ENCODE measurements around the gene GPT2. TPM values are rescaled to one million over a fixed set of nuclear protein-coding genes. Genes with fewer than 3 reads are reported as not detected.

The GPT2 gene
- total RNA-seq, 1 experiment from 2014 or later: 68.8 TPM

- Histone ChIP-seq H3K27ac (ENCODE audit: insufficient read length, low read depth, low read length) (no peak overlapping the region), H2AK5ac (ENCODE audit: insufficient read length, low read length) (no peak overlapping the region), H3K4me1 (ENCODE audit: insufficient read depth, low read length) (no peaks in the 10 kb centered on the region), H2BK5ac (ENCODE audit: insufficient read length, low read length) (no peak overlapping the region), H3K9me3 (ENCODE audit: control insufficient read depth, low read depth, low read length) (no peaks in the 10 kb centered on the region), H3T11ph (ENCODE audit: low read length) (no peak overlapping the region), H3K56ac (ENCODE audit: insufficient read length, low read depth, low read length) (no peak overlapping the region), H3K23me2 (ENCODE audit: insufficient read length, low read depth, low read length, poor library complexity, severe bottlenecking) (no peaks in the 10 kb centered on the region), H3K79me1 (ENCODE audit: insufficient read depth, low read depth, low read length, poor library complexity, severe bottlenecking) (no peaks in the 10 kb centered on the region), H4K20me1 (ENCODE audit: control insufficient read depth, insufficient read depth, insufficient read length) (no peaks in the 10 kb centered on the region), H3K4ac (ENCODE audit: low read depth, low read length) (no peak overlapping the region), H3K27me3 (ENCODE audit: insufficient read depth, low read length) (no peaks in the 10 kb centered on the region), H3K79me2 (ENCODE audit: insufficient read depth, low read length) (no peaks in the 10 kb centered on the region), H3K14ac (ENCODE audit: insufficient read depth, low read length) (no peak overlapping the region), H3K23ac (ENCODE audit: insufficient read length, low read depth, low read length) (no peak overlapping the region), H4K8ac (replicated peaks; ENCODE audit: insufficient read length, low read depth, low read length) (no peak overlapping the region), H4K91ac (ENCODE audit: insufficient read length, low read depth, low read length) (no peak overlapping the region), H2AFZ (ENCODE audit: low read length) (no peak overlapping the region), H2BK20ac (ENCODE audit: low read depth, low read length, poor library complexity, severe bottlenecking) (no peak overlapping the region), H2BK12ac (ENCODE audit: insufficient read length, low read depth, low read length) (no peak overlapping the region), H3K18ac (ENCODE audit: insufficient read length, low read depth, low read length) (no peak overlapping the region), H3K9ac (ENCODE audit: extremely low read depth, insufficient read length, low read length) (no peak overlapping the region), H2BK15ac (ENCODE audit: low read depth, low read length) (no peak overlapping the region), H2BK120ac (ENCODE audit: low read depth, low read length, poor library complexity, severe bottlenecking) (no peak overlapping the region), H4K5ac (ENCODE audit: insufficient read length, low read depth, low read length) (no peak overlapping the region), H3K4me2 (ENCODE audit: insufficient read depth, insufficient read length, low read length) (no peak overlapping the region)
- Mint-ChIP-seq H3K4me1 (peaks cover 2 to 6% of the 10 kb centered on the region in 2 experiments; a peak in 2 of 4 replicates), H3K27ac (no peak overlapping the region), H3K27me3 (ENCODE audit: low read depth) (no peaks in the 10 kb centered on the region), H3K9me3 (no peaks in the 10 kb centered on the region), H3K4me3 (no peak overlapping the region), H3K36me3 (ENCODE audit: insufficient read depth in 1 of 3, low read depth in 3 of 3) (peaks cover 55 to 93% (median 80%) of the 10 kb centered on the region in 3 experiments)
- DNase-seq: no peak
- WGBS (ENCODE audit: extremely low coverage, insufficient read length, low lambda C conversion rate): no CpG with 5 or more reads among the region's 11 CpGs
- no peak for TF ChIP-seq CTCF (conservative IDR thresholded peaks at IDR 0.05)
Observed at GRCh38 chr16:46914556-46915201, 30.5 kb downstream of the GPT2 start.
